ENCODE results near the gene PLSCR2. TPM values are rescaled to one million over a fixed set of nuclear protein-coding genes. Genes with fewer than 3 reads are reported as not detected.
"Not testable (repeated sequence)": the region's sequence is repeated elsewhere in the genome, so short reads cannot be mapped to it uniquely, and the experiment has no call there.

PLSCR2 gene
- total RNA-seq, 1 experiment from 2014 or later: not detected

- Histone ChIP-seq H3K4me3 (ENCODE audit: low read depth, low read length, poor library complexity, severe bottlenecking) (no peak overlapping the region), H3K27me3 (replicated peaks; ENCODE audit: insufficient read depth, low read depth, low read length, poor library complexity) (no peaks in the 10 kb centered on the region), H3K4me1 (ENCODE audit: insufficient read depth, low read length, poor library complexity, severe bottlenecking) (peaks cover 4% of the 10 kb centered on the region), H3K27ac (ENCODE audit: low read depth, low read length, poor library complexity, severe bottlenecking) (no peak overlapping the region), H3K36me3 (ENCODE audit: insufficient read depth, low read length, poor library complexity, severe bottlenecking) (no peaks in the 10 kb centered on the region), H3K9me3 (ENCODE audit: low read depth, low read length, poor library complexity, severe bottlenecking) (no peaks in the 10 kb centered on the region)
- TF ChIP-seq EZH2 (IDR thresholded peaks at IDR 0.05; ENCODE audit: borderline replicate concordance, low read depth, low read length, poor library complexity, severe bottlenecking) (no peak), CTCF (conservative IDR thresholded peaks at IDR 0.05; ENCODE audit: low read depth, low read length) (no peak)
- ChIA-PET CTCF (no interaction called here), POLR2A (ENCODE audit: low non-redundant PET) (no interaction called here)
- no TSS peak for BruUV-seq (replicated peaks)
- no peak for DNase-seq (ENCODE audit: low spot score)
- intact Hi-C loops (cut with micrococcal nuclease; ENCODE audit: unreplicated experiment): no loop called here
Observed at GRCh38 chr3:146449613-146450012, 19.7 kb downstream of the PLSCR2 start.

- DNase-seq (ENCODE audit: low spot score): peak; percentile 45
- no peaks in the 10 kb centered on the region for H3K9me3 ChIP-seq (ENCODE audit: low read depth, low read length, poor library complexity, severe bottlenecking)
- no peak overlapping the region for H3K27ac ChIP-seq (ENCODE audit: low read depth, low read length, poor library complexity, severe bottlenecking)
- peaks cover 4% of the 10 kb centered on the region for H3K4me1 ChIP-seq (ENCODE audit: insufficient read depth, low read length, poor library complexity, severe bottlenecking)
- BruUV-seq (replicated peaks): no TSS peak
- H3K36me3 ChIP-seq (ENCODE audit: insufficient read depth, low read length, poor library complexity, severe bottlenecking): no peaks in the 10 kb centered on the region
- no peak overlapping the region for H3K4me3 ChIP-seq (ENCODE audit: low read depth, low read length, poor library complexity, severe bottlenecking)
- POLR2A ChIA-PET (ENCODE audit: low non-redundant PET): no interaction called here
- CTCF ChIA-PET: no interaction called here
- TF ChIP-seq EZH2 (IDR thresholded peaks at IDR 0.05; ENCODE audit: borderline replicate concordance, low read depth, low read length, poor library complexity, severe bottlenecking) (no peak), CTCF (conservative IDR thresholded peaks at IDR 0.05; ENCODE audit: low read depth, low read length) (no peak)
- H3K27me3 ChIP-seq (replicated peaks; ENCODE audit: insufficient read depth, low read depth, low read length, poor library complexity): no peaks in the 10 kb centered on the region
- intact Hi-C loops (cut with micrococcal nuclease; ENCODE audit: unreplicated experiment): no loop called here
Observed at GRCh38 chr3:146449076-146449475, 20.3 kb downstream of the PLSCR2 start.

- no peak for TF ChIP-seq CTCF (conservative IDR thresholded peaks at IDR 0.05; ENCODE audit: low read depth, low read length)
- TF ChIP-seq EZH2 (IDR thresholded peaks at IDR 0.05; ENCODE audit: borderline replicate concordance, low read depth, low read length, poor library complexity, severe bottlenecking): no peak
- POLR2A ChIA-PET (ENCODE audit: low non-redundant PET): no interaction called here
- no peak for DNase-seq (ENCODE audit: low spot score)
- Histone ChIP-seq H3K27me3 (replicated peaks; ENCODE audit: insufficient read depth, low read depth, low read length, poor library complexity) (no peaks in the 10 kb centered on the region), H3K27ac (ENCODE audit: low read depth, low read length, poor library complexity, severe bottlenecking) (no peak overlapping the region), H3K36me3 (ENCODE audit: insufficient read depth, low read length, poor library complexity, severe bottlenecking) (no peaks in the 10 kb centered on the region), H3K9me3 (ENCODE audit: low read depth, low read length, poor library complexity, severe bottlenecking) (no peaks in the 10 kb centered on the region), H3K4me1 (ENCODE audit: insufficient read depth, low read length, poor library complexity, severe bottlenecking) (peaks cover 4% of the 10 kb centered on the region), H3K4me3 (ENCODE audit: low read depth, low read length, poor library complexity, severe bottlenecking) (no peak overlapping the region)
- no TSS peak for BruUV-seq (replicated peaks)
- CTCF ChIA-PET: interaction anchor here (0.7 kb wide), 1 partner anchor 42 kb away, joined by 3 read pairs; no protein-coding TSS in a partner anchor
- intact Hi-C loops (cut with micrococcal nuclease; ENCODE audit: unreplicated experiment): no loop called here
Observed at GRCh38 chr3:146446026-146446425, 23.3 kb downstream of the PLSCR2 start.

- H3K27ac ChIP-seq (ENCODE audit: low read depth, low read length, poor library complexity, severe bottlenecking); POLR2A ChIA-PET (ENCODE audit: low non-redundant PET); intact Hi-C loops (cut with micrococcal nuclease; ENCODE audit: unreplicated experiment); H3K27me3 ChIP-seq (replicated peaks; ENCODE audit: insufficient read depth, low read depth, low read length, poor library complexity); H3K9me3 ChIP-seq (ENCODE audit: low read depth, low read length, poor library complexity, severe bottlenecking); H3K4me1 ChIP-seq (ENCODE audit: insufficient read depth, low read length, poor library complexity, severe bottlenecking); CTCF ChIA-PET; H3K4me3 ChIP-seq (ENCODE audit: low read depth, low read length, poor library complexity, severe bottlenecking); DNase-seq (ENCODE audit: low spot score); BruUV-seq (replicated peaks); H3K36me3 ChIP-seq (ENCODE audit: insufficient read depth, low read length, poor library complexity, severe bottlenecking): not testable (repeated sequence)
Observed at GRCh38 chr3:146440310-146440709, 29.1 kb downstream of the PLSCR2 start.
